ENCODE data around the gene PDE6A. TPM values are rescaled to one million over a fixed set of nuclear protein-coding genes. Genes with fewer than 3 reads are reported as not detected.

PDE6A gene
- total RNA-seq, 1 experiment from 2014 or later, result 2.6 TPM

GRCh38 chr5:149938279-149938678, 6.3 kb downstream of the PDE6A start:
- Mint-ChIP-seq H3K36me3 (ENCODE audit: insufficient read depth, unreplicated experiment) (peaks cover 10% of the 10 kb centered on the region), H3K4me3 (ENCODE audit: unreplicated experiment) (no peak overlapping the region), H3K4me1 (ENCODE audit: low read depth, unreplicated experiment) (peaks cover 50% of the 10 kb centered on the region), H3K9me3 (ENCODE audit: unreplicated experiment) (no peaks in the 10 kb centered on the region), H3K27me3 (ENCODE audit: insufficient read depth, unreplicated experiment) (no peaks in the 10 kb centered on the region), H3K27ac (ENCODE audit: unreplicated experiment) (peak overlapping the region; percentile 27)
- intact Hi-C loops (cut with micrococcal nuclease; ENCODE audit: unreplicated experiment), result no loop called here
- BruUV-seq (replicated peaks), result no TSS peak
- Histone ChIP-seq H3K36me3 (ENCODE audit: control insufficient read depth, insufficient read depth, low read length) (no peaks in the 10 kb centered on the region), H3K4me1 (peaks cover 47% of the 10 kb centered on the region), H3K9me3 (no peaks in the 10 kb centered on the region), H3K27me3 (replicated peaks; ENCODE audit: control insufficient read depth, insufficient read depth, low read length) (no peaks in the 10 kb centered on the region), H3K4me3 (ENCODE audit: low read depth, low read length) (no peak overlapping the region)
- ChIA-PET POLR2A (no interaction called here), CTCF (no interaction called here)
- TF ChIP-seq CTCF (IDR thresholded peaks at IDR 0.05; ENCODE audit: insufficient read depth in 1 of 2, low read depth in 1 of 2, low read length in 1 of 2, severe bottlenecking in 1 of 2, unreplicated experiment in 1 of 2), result no peak
- no peak for DNase-seq

GRCh38 chr5:149937610-149938009, 7.0 kb downstream of the PDE6A start:
- no peak for DNase-seq
- Mint-ChIP-seq H3K27ac (ENCODE audit: unreplicated experiment) (peak overlapping the region; percentile 27), H3K36me3 (ENCODE audit: insufficient read depth, unreplicated experiment) (peaks cover 3% of the 10 kb centered on the region), H3K4me1 (ENCODE audit: low read depth, unreplicated experiment) (peaks cover 43% of the 10 kb centered on the region), H3K4me3 (ENCODE audit: unreplicated experiment) (no peak overlapping the region), H3K9me3 (ENCODE audit: unreplicated experiment) (no peaks in the 10 kb centered on the region), H3K27me3 (ENCODE audit: insufficient read depth, unreplicated experiment) (no peaks in the 10 kb centered on the region)
- POLR2A ChIA-PET, result interaction anchor here (0.9 kb wide), 1 partner anchor 23 kb away, joined by 6 read pairs; the partner anchor contains the start of gene SLC26A2
- TF ChIP-seq CTCF (IDR thresholded peaks at IDR 0.05; ENCODE audit: insufficient read depth in 1 of 2, low read depth in 1 of 2, low read length in 1 of 2, severe bottlenecking in 1 of 2, unreplicated experiment in 1 of 2), result no peak
- BruUV-seq (replicated peaks), result no TSS peak
- Histone ChIP-seq H3K9me3 (no peaks in the 10 kb centered on the region), H3K27me3 (replicated peaks; ENCODE audit: control insufficient read depth, insufficient read depth, low read length) (no peaks in the 10 kb centered on the region), H3K4me1 (peaks cover 42% of the 10 kb centered on the region), H3K36me3 (ENCODE audit: control insufficient read depth, insufficient read depth, low read length) (no peaks in the 10 kb centered on the region), H3K4me3 (ENCODE audit: low read depth, low read length) (no peak overlapping the region)
- CTCF ChIA-PET, result no interaction called here
- intact Hi-C loops (cut with micrococcal nuclease; ENCODE audit: unreplicated experiment), result no loop called here

GRCh38 chr5:149936700-149937091, 7.9 kb downstream of the PDE6A start:
- H3K36me3 Mint-ChIP-seq (ENCODE audit: insufficient read depth, unreplicated experiment), result no peaks in the 10 kb centered on the region
- H3K4me3 ChIP-seq (ENCODE audit: low read depth, low read length), result no peak overlapping the region
- no peaks in the 10 kb centered on the region for H3K27me3 ChIP-seq (replicated peaks; ENCODE audit: control insufficient read depth, insufficient read depth, low read length)
- no peaks in the 10 kb centered on the region for H3K27me3 Mint-ChIP-seq (ENCODE audit: insufficient read depth, unreplicated experiment)
- no peak for DNase-seq
- no peaks in the 10 kb centered on the region for H3K9me3 Mint-ChIP-seq (ENCODE audit: unreplicated experiment)
- H3K27ac Mint-ChIP-seq (ENCODE audit: unreplicated experiment), result no peak overlapping the region
- H3K36me3 ChIP-seq (ENCODE audit: control insufficient read depth, insufficient read depth, low read length), result no peaks in the 10 kb centered on the region
- TF ChIP-seq CTCF (IDR thresholded peaks at IDR 0.05; ENCODE audit: insufficient read depth in 1 of 2, low read depth in 1 of 2, low read length in 1 of 2, severe bottlenecking in 1 of 2, unreplicated experiment in 1 of 2), result no peak
- H3K4me3 Mint-ChIP-seq (ENCODE audit: unreplicated experiment), result no peak overlapping the region
- H3K4me1 Mint-ChIP-seq (ENCODE audit: low read depth, unreplicated experiment), result peaks cover 34% of the 10 kb centered on the region
- CTCF ChIA-PET, result interaction anchor here (2.5 kb wide), 1 partner anchor 22 kb away, joined by 9 read pairs; no protein-coding TSS in a partner anchor
- no peaks in the 10 kb centered on the region for H3K9me3 ChIP-seq
- BruUV-seq (replicated peaks), result no TSS peak
- intact Hi-C loops (cut with micrococcal nuclease; ENCODE audit: unreplicated experiment), result no loop called here
- peaks cover 33% of the 10 kb centered on the region for H3K4me1 ChIP-seq
- POLR2A ChIA-PET, result interaction anchor here (0.8 to 0.9 kb wide), 2 partner anchors 16 to 24 kb away, joined by 5 to 6 read pairs; partner anchors contain the start of gene SLC26A2
